Urinary bladder (tissue), 4 donors: Measurements from ENCODE around the gene DNAJB8. TPM values are rescaled to one million over a fixed set of nuclear protein-coding genes. Genes with fewer than 3 reads are reported as not detected.

Experiments used
- DNase-seq: peaks from one replicate; pipeline ENCODE4 v3.0.0-alpha.2; 2015; ENCODE audit errors: extremely low spot score
- H3K27ac ChIP-seq: one replicate; pipeline ENCODE4 v1.5.1; 2013; ENCODE audit warnings: low read depth, mild to moderate bottlenecking, moderate library complexity
- H3K36me3 ChIP-seq: one replicate; pipeline ENCODE4 v1.6.1; 2013; ENCODE audit warnings: mild to moderate bottlenecking, moderate library complexity; ENCODE audit not compliant: insufficient read depth
- H3K4me1 ChIP-seq: one replicate; pipeline ENCODE4 v1.6.1; 2013; ENCODE audit warnings: mild to moderate bottlenecking, moderate library complexity; ENCODE audit not compliant: insufficient read depth
- H3K4me3 ChIP-seq: one replicate; pipeline ENCODE4 v1.5.1; 2013; ENCODE audit warnings: low read depth, low read length
- WGBS: extraction: QIAGEN DNeasy Blood & Tissue Kit; methylation state at CpG from one replicate; pipeline ENCODE4 v1.1.7; 2013; 5-methylcytosine and 5-hydroxymethylcytosine counted together
- polyA plus RNA-seq: library from polyadenylated mRNA; stranded (reverse); fragments of 200-250 nt; gene quantifications from one replicate; pipeline ENCODE4 v1.2.3, GENCODE V29; 2013
- total RNA-seq: library from RNA; depleted of rRNA; stranded (reverse); fragments of >200 nt; gene quantifications from one replicate; pipeline ENCODE4 v1.2.3, GENCODE V29; 2014
- donor health status: healthy with polysubstance abuse.
- donor health status: healthy.

Gene DNAJB8
- total and polyA plus RNA-seq, 2 donors: not detected

- no peak for DNase-seq
- WGBS: 60% methylated on average over 2 of the region's 2 CpGs
- H3K4me3 ChIP-seq: no peak overlapping the region
- H3K36me3 ChIP-seq: no peaks in the 10 kb centered on the region
- no peaks in the 10 kb centered on the region for H3K4me1 ChIP-seq
- no peak overlapping the region for H3K27ac ChIP-seq
Measured at GRCh38 chr3:128433837-128434165, 32.9 kb downstream of the DNAJB8 start.

DNA sequence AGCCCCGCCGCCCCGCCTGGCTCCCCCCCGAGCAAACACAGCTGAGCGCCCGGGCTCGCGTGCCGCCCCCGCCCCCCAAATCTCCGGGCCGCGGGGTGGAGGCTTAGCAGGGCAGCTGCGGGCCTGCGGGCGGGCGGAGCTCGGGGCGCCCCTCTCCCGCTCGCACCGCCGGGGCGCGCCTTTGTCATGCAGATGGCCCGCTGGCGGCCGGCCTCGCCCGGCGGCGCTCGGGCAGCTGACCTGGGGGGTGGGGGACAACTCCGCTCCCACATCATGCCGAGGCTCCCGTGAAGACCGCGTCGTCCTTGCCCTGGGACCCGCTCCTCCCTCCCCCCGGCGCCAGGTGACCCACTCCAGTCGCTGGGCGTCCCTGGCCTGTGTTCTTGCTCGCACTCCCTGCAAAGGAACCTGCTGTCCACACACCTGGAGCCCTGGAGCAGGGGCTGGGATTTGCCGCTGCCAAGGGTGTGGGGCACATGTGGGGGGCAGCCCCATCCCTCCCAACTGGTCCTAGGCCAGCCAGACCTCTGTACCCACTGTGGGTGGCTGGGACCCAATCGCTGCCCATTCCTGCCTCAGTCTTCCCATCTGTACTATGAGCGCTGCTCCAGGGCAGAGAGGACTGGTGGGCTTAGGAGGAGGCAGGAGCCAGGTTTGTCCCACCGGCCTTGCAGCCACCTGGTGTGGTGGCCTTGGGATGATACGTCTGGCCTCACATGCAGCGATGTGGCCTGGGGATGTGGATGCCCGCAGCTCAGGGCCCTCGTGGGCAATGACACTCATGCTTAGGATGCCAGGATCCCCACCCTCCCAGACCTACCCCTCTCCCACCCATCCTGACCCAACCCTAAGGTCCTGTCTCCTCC is 33.5 kb downstream of the DNAJB8 start:
- 15% methylated on average over 53 of the region's 53 CpGs for WGBS
- H3K27ac ChIP-seq: peak overlapping the region; percentile 35
- no peak for DNase-seq
- H3K4me1 ChIP-seq: peaks cover 2% of the 10 kb centered on the region
- H3K36me3 ChIP-seq: no peaks in the 10 kb centered on the region
- peak overlapping the region; percentile 27 for H3K4me3 ChIP-seq

DNA sequence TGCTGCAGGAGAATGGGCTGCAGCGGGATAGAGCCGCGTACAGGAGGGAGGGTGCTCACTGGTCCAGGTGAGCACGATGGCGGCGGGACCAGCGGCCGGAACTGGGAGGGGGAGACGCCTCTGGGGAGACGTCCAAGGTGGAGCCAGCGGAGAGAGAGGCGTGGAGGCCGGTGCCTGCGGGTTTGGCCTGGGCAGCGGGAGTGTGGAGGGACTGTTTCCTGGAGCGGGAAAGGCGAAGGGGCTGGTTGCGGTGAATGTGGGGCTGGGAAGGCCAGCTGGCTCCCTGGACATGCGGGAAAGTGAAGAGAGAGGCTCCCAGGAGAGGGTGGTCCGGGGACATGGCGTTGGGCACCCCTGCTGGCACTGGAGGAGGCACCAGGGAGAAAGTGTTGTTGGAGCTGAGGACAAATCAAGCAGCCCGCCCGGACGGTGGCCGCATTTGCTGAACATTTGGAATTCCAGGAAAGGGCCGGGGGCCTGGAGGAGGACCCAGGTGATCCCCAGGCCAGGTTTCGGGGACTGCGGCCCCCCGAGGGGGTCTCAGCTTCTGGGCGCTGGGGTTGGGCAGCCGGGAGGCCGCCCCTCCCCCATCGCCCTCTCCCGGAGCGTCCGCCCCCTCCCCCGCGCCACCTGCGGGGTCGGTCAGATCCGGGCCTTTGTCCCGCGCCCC is 34.3 kb downstream of the DNAJB8 start:
- 11% methylated on average over 43 of the region's 43 CpGs for WGBS
- H3K4me1 ChIP-seq: peaks cover 2% of the 10 kb centered on the region
- H3K4me3 ChIP-seq: peak overlapping the region; percentile 27
- no peak overlapping the region for H3K27ac ChIP-seq
- no peak for DNase-seq
- no peaks in the 10 kb centered on the region for H3K36me3 ChIP-seq

DNA sequence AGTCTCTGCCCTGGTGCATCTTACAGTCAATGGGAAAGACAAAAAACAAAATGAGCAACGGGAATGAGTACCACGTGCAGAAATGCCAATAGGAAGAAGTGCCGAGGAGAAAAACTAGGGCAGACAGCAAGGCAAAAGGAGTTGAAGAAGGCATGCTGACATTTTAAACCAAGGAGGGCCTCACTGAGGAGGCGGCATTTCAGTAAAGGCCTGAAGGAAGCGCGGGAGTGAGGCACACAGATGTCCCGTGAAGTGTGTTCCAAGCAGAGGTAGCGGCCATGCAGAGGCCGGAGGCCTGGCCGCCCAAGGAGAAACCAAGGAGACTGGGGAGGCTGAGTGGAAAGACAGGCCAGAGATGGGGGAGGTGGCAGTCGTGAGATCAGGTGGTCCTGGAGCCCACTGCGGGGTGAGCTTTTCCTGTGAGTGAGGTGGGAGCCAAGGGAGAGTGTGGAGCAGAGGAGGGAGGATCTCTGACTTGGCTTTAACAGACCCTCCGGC is 34.8 kb downstream of the DNAJB8 start:
- Histone ChIP-seq H3K4me1 (peaks cover 2% of the 10 kb centered on the region), H3K4me3 (no peak overlapping the region), H3K36me3 (no peaks in the 10 kb centered on the region), H3K27ac (no peak overlapping the region)
- WGBS: 71% methylated on average over 13 of the region's 13 CpGs
- no peak for DNase-seq

GRCh38 chr3:128430731-128431130 is 36.0 kb downstream of the DNAJB8 start:
- no peak for DNase-seq
- 71% methylated on average over 8 of the region's 8 CpGs for WGBS
- H3K27ac ChIP-seq: no peak overlapping the region
- peaks cover 2% of the 10 kb centered on the region for H3K4me1 ChIP-seq
- H3K4me3 ChIP-seq: no peak overlapping the region
- no peaks in the 10 kb centered on the region for H3K36me3 ChIP-seq

DNA sequence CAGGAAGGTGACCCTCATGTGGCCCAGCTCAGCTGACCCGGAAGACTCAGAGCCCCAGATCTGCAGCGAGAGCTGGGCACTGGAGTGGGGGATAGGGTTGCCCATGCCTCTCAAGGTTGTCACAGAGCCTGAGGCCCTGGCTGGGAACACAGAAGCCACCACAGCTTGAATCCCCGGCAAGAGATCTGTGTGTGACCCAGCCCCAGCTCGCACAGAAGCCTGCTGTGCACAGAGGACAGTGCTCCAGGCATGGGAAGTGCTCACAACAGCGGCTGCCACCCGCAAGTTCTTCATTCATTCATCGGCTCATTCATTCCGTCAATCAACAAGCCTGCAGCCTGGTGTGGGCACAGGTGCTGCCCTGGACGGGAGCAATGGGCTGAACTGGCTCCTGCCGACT is 36.4 kb downstream of the DNAJB8 start:
- Histone ChIP-seq H3K36me3 (no peaks in the 10 kb centered on the region), H3K27ac (no peak overlapping the region), H3K4me1 (peaks cover 2% of the 10 kb centered on the region), H3K4me3 (no peak overlapping the region)
- WGBS: 82% methylated on average over 10 of the region's 10 CpGs
- DNase-seq: no peak

DNA sequence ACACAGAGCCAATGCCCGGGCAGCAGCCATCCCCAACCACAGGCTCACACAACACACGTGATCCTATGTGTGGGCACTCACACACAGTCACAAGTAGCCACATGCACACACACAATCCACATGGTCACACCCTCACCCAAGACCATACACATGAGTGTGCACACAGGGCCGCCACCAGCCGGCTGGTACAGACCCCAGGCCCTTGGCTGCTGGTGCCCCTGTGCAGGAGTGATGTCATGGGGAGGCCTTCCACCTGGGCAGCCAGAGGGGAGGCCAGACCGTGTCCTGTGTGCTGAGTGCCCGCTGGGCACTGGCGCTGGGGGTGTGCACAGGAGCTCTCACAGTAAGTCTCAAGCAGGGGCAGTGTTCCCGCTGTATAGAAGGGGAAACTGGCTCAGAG is 36.9 kb downstream of the DNAJB8 start:
- Histone ChIP-seq H3K4me3 (no peak overlapping the region), H3K4me1 (peaks cover 2% of the 10 kb centered on the region), H3K36me3 (no peaks in the 10 kb centered on the region), H3K27ac (no peak overlapping the region)
- 91% methylated on average over 8 of the region's 8 CpGs for WGBS
- DNase-seq: no peak

GRCh38 chr3:128429275-128429674 is 37.4 kb downstream of the DNAJB8 start:
- no peak for DNase-seq
- Histone ChIP-seq H3K4me3 (no peak overlapping the region), H3K27ac (no peak overlapping the region), H3K4me1 (peaks cover 2% of the 10 kb centered on the region), H3K36me3 (no peaks in the 10 kb centered on the region)
- 86% methylated on average over 15 of the region's 15 CpGs for WGBS

DNA sequence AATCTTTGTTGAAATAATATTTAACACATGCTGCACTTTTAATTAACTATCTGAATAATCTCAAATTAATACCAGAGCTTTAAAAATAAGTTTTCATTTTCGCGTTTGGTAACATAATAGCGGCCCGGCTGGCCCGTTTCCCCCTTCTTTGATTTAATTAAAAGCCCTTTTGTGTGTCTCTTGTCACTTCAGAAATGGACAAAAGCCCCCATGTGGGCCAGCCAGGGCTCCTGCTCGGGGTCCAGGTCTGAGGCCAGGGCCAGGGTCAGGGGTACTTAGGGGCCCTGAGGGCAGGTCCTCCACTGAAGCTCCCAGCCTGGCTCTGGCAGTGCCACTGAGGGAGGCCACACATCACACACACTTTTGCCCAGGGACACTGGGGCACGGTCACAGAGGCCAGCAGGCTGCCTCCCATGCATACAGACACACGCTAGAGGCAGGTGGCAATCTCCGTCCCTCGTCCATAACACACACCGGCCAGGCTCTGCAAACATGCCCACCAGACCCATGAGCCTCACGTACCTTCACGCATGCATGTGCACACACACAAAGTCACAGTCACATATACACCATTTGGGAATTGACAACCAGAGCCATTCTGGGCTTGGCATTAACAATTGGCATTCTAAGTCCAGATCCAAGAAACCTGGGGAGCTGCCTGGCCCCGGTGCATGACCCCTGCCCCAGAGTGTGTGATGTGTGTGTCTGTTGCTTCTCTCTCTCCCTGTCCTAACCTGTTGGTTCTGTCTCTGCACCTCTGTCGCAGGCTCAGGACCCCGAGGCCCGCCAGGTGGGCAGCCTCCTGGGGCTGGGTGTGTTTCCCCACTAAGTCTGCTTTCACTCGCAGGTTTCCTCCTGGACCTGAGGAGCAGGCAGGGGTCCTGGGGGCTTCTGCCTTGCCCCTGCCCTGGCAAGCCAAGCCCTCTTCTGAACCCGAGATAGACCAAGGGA is 38.5 kb downstream of the DNAJB8 start:
- 90% methylated on average over 19 of the region's 19 CpGs for WGBS
- DNase-seq: no peak

GRCh38 chr3:128427175-128427857 is 39.4 kb downstream of the DNAJB8 start:
- Histone ChIP-seq H3K4me3 (no peak overlapping the region), H3K4me1 (peaks cover 2% of the 10 kb centered on the region), H3K36me3 (no peaks in the 10 kb centered on the region), H3K27ac (no peak overlapping the region)
- WGBS: 88% methylated on average over 15 of the region's 15 CpGs
- no peak for DNase-seq

More for the DNA sequence above, 38.5 kb downstream of the DNAJB8 start:
- Histone ChIP-seq H3K4me3 (no peak overlapping the region), H3K36me3 (no peaks in the 10 kb centered on the region), H3K27ac (no peak overlapping the region), H3K4me1 (peaks cover 2% of the 10 kb centered on the region)

- Histone ChIP-seq H3K4me1 (peaks cover 2% of the 10 kb centered on the region), H3K36me3 (no peaks in the 10 kb centered on the region)
Measured at GRCh38 chr3:128426128-128426921, 40.4 kb downstream of the DNAJB8 start.

DNA sequence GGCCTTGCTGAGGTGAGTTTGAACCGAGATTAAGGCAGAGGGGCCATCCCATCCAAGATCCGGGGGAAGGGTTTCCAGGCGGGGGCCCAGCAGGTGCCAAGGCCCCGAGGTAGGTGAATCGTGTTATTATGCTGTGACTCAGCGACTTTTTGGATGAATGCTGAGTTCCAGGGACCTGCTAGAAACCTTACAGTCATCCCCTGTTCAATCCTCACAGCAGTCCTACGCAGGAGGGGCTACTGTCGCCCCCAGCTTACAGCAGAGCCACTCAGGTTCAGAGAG is 40.9 kb downstream of the DNAJB8 start:
- Histone ChIP-seq H3K36me3 (no peaks in the 10 kb centered on the region), H3K27ac (no peak overlapping the region), H3K4me3 (no peak overlapping the region), H3K4me1 (peaks cover 2% of the 10 kb centered on the region)
- 79% methylated on average over 8 of the region's 8 CpGs for WGBS
- DNase-seq: no peak

More at GRCh38 chr3:128426128-128426921, 40.4 kb downstream of the DNAJB8 start:
- 12% methylated on average over 66 of the region's 66 CpGs for WGBS
- Histone ChIP-seq H3K27ac (no peak overlapping the region), H3K4me3 (no peak overlapping the region)
- DNase-seq: no peak
